ENCODE data around the gene GPATCH8. TPM values are rescaled to one million over a fixed set of nuclear protein-coding genes. Genes with fewer than 3 reads are reported as not detected.

GPATCH8 gene
- total and polyA plus RNA-seq, 9 of the 15 experiments (the other 6 are each of a cell fraction or from before 2014, with no cell fraction given), result 10.6 to 29.6 (median 13.2) TPM

GRCh38 chr17:44442806-44443205 lies 60.4 kb downstream of the GPATCH8 start:
- H3K9me1 ChIP-seq (ENCODE audit: control insufficient read depth, insufficient read depth, low read length), result no peaks in the 10 kb centered on the region
- H3K27ac ChIP-seq (ENCODE audit: extremely low read depth, low read depth, low read length), result no peak overlapping the region
- peaks cover 15% of the 10 kb centered on the region for H3K79me2 ChIP-seq (ENCODE audit: control insufficient read depth, insufficient read depth, low read length)
- WGBS (ENCODE audit: insufficient coverage, low coverage, missing lambda C conversion rate), result 96% methylated on average over 3 of the region's 3 CpGs
- no peaks in the 10 kb centered on the region for H4K20me1 ChIP-seq (replicated peaks; ENCODE audit: control insufficient read depth, insufficient read depth, low read length)
- CTCF ChIA-PET (ENCODE audit: low intra/inter-chr PET ratio), result no interaction called here
- in situ Hi-C loops (cut with MboI) (no loop called here), intact Hi-C loops (cut with micrococcal nuclease) (no loop called here)
- POLR2A ChIA-PET, result interaction anchor here (0.6 to 1.3 kb wide), 3 partner anchors 9 to 50 kb away, joined by 3 to 4 read pairs (median 4); no protein-coding TSS in a partner anchor
- no peaks in the 10 kb centered on the region for H3K27me3 ChIP-seq (ENCODE audit: control insufficient read depth in 2 of 2, insufficient read depth in 2 of 2, low read length in 2 of 2)
- H3K4me3 ChIP-seq, result no peak overlapping the region
- FAIRE-seq (no peak), DNase-seq (ENCODE audit: extremely low read depth in 1 of 4, low spot score in 3 of 4) (no peak), ATAC-seq (no peak)
- TF ChIP-seq MNT (conservative IDR thresholded peaks at IDR 0.05), result no peak
- TF ChIP-seq ZNF583 (CRISPR knock-in tag; IDR thresholded peaks at IDR 0.05), result no peak
- TF ChIP-seq ZBTB5 (IDR thresholded peaks at IDR 0.05), result no peak
- TF ChIP-seq SLC30A9 (CRISPR knock-in tag; IDR thresholded peaks at IDR 0.05), result no peak
- TF ChIP-seq SETDB1 (IDR thresholded peaks at IDR 0.05; ENCODE audit: low read length), result no peak
- no peak for TF ChIP-seq ATF2 (CRISPR knock-in tag; IDR thresholded peaks at IDR 0.05)
- TF ChIP-seq ZNF165 (CRISPR knock-in tag; IDR thresholded peaks at IDR 0.05; ENCODE audit: borderline replicate concordance), result no peak
- TF ChIP-seq DEAF1 (CRISPR knock-in tag; IDR thresholded peaks at IDR 0.05), result no peak
- no peak for TF ChIP-seq ZNF133 (CRISPR knock-in tag; IDR thresholded peaks at IDR 0.05)
- no peak for TF ChIP-seq ZBTB43 (CRISPR knock-in tag; IDR thresholded peaks at IDR 0.05)
- no peak for TF ChIP-seq ZNF41 (CRISPR knock-in tag; conservative IDR thresholded peaks at IDR 0.05)
- H3K36me3 ChIP-seq (ENCODE audit: control insufficient read depth, insufficient read depth, low read length), result no peaks in the 10 kb centered on the region
- H3K4me2 ChIP-seq (ENCODE audit: insufficient read depth, low read length), result no peak overlapping the region
- no TSS peak for BruUV-seq (replicated peaks)
- H2AFZ ChIP-seq (ENCODE audit: low read depth, low read length), result no peak overlapping the region
- peaks cover 0 to 7% of the 10 kb centered on the region in 2 experiments; a peak in 3 of 5 replicates for H3K4me1 ChIP-seq (replicated peaks in 1 of 2; ENCODE audit: control insufficient read depth in 2 of 2, insufficient read depth in 2 of 2, low read length in 2 of 2)
- no peaks in the 10 kb centered on the region for H3K9me3 ChIP-seq (replicated peaks; ENCODE audit: control insufficient read depth, insufficient read depth, low read depth, low read length)
- no peak overlapping the region for H3K9ac ChIP-seq (ENCODE audit: insufficient read depth in 1 of 2, low read depth in 2 of 2, low read length in 2 of 2)

Measured in K562 (cell line).